Caco-2 (cell line): Measurements from ENCODE around the gene ARL10. TPM values are rescaled to one million over a fixed set of nuclear protein-coding genes. Genes with fewer than 3 reads are reported as not detected.

Source experiments
- BruUV-seq: library from RNA; stranded (reverse); fragments of 400-500 nt; replicated peaks from 2 replicates; lab custom pipeline; 2021; lab: Mats Ljungman, UMichigan
- CTCF ChIA-PET: fragments of 300-600 bp; sonication (Branson Sonifier 250); formaldehyde crosslinking; loops from one replicate; lab custom pipeline; 2022; ENCODE audit warnings: antibody characterized with exemption; lab: Charles Lee
- POLR2A ChIA-PET: fragments of 300-600 bp; sonication (Branson Sonifier 250); formaldehyde crosslinking; loops from one replicate; lab custom pipeline; 2022; ENCODE audit warnings: antibody characterized with exemption; lab: Charles Lee
- DNase-seq, 2 experiments: peaks; one replicate each; pipeline versions ENCODE4 v3.0.0 to v3.0.0-alpha.2; 2020 to 2022
- H3K27me3 ChIP-seq: replicated peaks from 2 replicates; pipeline ENCODE4 v1.6.0; 2011; ENCODE audit warnings: low read length; ENCODE audit not compliant: control insufficient read depth, insufficient read depth
- H3K36me3 ChIP-seq: 2 replicates; pipeline ENCODE4 v1.5.1; 2011; ENCODE audit warnings: low read length; ENCODE audit not compliant: control insufficient read depth, insufficient read depth
- H3K4me1 ChIP-seq: fragments of 250-450 bp; sonication (Bioruptor Pico); 2 replicates; pipeline ENCODE4 v1.5.1; 2020; ENCODE audit warnings: mild to moderate bottlenecking
- H3K4me3 ChIP-seq: 2 replicates; pipeline ENCODE4 v1.5.1; 2011; ENCODE audit warnings: low read depth, mild to moderate bottlenecking, control low read depth, low read length
- H3K9me3 ChIP-seq: fragments of 250-450 bp; sonication (Bioruptor Pico); 2 replicates; pipeline ENCODE4 v1.5.1; 2020; ENCODE audit warnings: mild to moderate bottlenecking, moderate library complexity
- H3K27ac Mint-ChIP-seq: one replicate; pipeline ENCODE4 v1.8.0; 2022; ENCODE audit warnings: mixed read lengths; ENCODE audit not compliant: unreplicated experiment
- H3K27me3 Mint-ChIP-seq: one replicate; pipeline ENCODE4 v1.8.0; 2022; ENCODE audit warnings: mixed read lengths; ENCODE audit not compliant: insufficient read depth, unreplicated experiment
- H3K36me3 Mint-ChIP-seq: one replicate; pipeline ENCODE4 v1.8.0; 2022; ENCODE audit warnings: mild to moderate bottlenecking, mixed read lengths; ENCODE audit not compliant: insufficient read depth, unreplicated experiment
- H3K4me1 Mint-ChIP-seq: one replicate; pipeline ENCODE4 v1.8.0; 2022; ENCODE audit warnings: low read depth, mixed read lengths; ENCODE audit not compliant: unreplicated experiment
- H3K4me3 Mint-ChIP-seq: one replicate; pipeline ENCODE4 v1.8.0; 2022; ENCODE audit warnings: mild to moderate bottlenecking, moderate library complexity, mixed read lengths; ENCODE audit not compliant: unreplicated experiment
- H3K9me3 Mint-ChIP-seq: one replicate; pipeline ENCODE4 v1.8.0; 2022; ENCODE audit warnings: mixed read lengths; ENCODE audit not compliant: unreplicated experiment
- intact Hi-C: fragments of 100-400 bp; cut with micrococcal nuclease; formaldehyde crosslinking; loops from one replicate; pipeline ENCODE4 v1.10.0; 2022; ENCODE audit not compliant: unreplicated experiment
- total RNA-seq: library from RNA; stranded (reverse); gene quantifications from 2 replicates; pipeline ENCODE4 v1.2.3, GENCODE V29; 2022
- TF ChIP-seq, protein P1 (sequence below), 2 experiments: fragments of 200-600 bp in 1 of 2; IDR thresholded peaks; 1 replicate in 1 of 2; 2 replicates in 1 of 2; pipeline versions ENCODE4 v1.5.1 to v1.8.0; 2011 to 2022; ENCODE audit warnings: antibody characterized with exemption in 1 of 2, control low read depth in 1 of 2, inconsistent platforms in 1 of 2, low read depth in 1 of 2, low read length in 1 of 2, mild to moderate bottlenecking in 1 of 2, moderate library complexity in 1 of 2; ENCODE audit not compliant: insufficient read depth in 1 of 2, severe bottlenecking in 1 of 2, unreplicated experiment in 1 of 2

ARL10 gene
- total RNA-seq, 1 experiment from 2014 or later, result 2.3 TPM

- no peaks in the 10 kb centered on the region for H3K4me1 Mint-ChIP-seq
- no peak overlapping the region for H3K27ac Mint-ChIP-seq
- H3K36me3 Mint-ChIP-seq, result peaks cover 31% of the 10 kb centered on the region
- H3K4me3 ChIP-seq, result no peak overlapping the region
- ChIA-PET CTCF (no interaction called here), POLR2A (no interaction called here)
- H3K27me3 ChIP-seq, result no peaks in the 10 kb centered on the region
- no peaks in the 10 kb centered on the region for H3K36me3 ChIP-seq
- no peaks in the 10 kb centered on the region for H3K4me1 ChIP-seq
- no peak for DNase-seq
- no peaks in the 10 kb centered on the region for H3K9me3 Mint-ChIP-seq
- H3K27me3 Mint-ChIP-seq, result no peaks in the 10 kb centered on the region
- no peak overlapping the region for H3K4me3 Mint-ChIP-seq
- intact Hi-C loops, result no loop called here
- TF ChIP-seq, protein P1, sequence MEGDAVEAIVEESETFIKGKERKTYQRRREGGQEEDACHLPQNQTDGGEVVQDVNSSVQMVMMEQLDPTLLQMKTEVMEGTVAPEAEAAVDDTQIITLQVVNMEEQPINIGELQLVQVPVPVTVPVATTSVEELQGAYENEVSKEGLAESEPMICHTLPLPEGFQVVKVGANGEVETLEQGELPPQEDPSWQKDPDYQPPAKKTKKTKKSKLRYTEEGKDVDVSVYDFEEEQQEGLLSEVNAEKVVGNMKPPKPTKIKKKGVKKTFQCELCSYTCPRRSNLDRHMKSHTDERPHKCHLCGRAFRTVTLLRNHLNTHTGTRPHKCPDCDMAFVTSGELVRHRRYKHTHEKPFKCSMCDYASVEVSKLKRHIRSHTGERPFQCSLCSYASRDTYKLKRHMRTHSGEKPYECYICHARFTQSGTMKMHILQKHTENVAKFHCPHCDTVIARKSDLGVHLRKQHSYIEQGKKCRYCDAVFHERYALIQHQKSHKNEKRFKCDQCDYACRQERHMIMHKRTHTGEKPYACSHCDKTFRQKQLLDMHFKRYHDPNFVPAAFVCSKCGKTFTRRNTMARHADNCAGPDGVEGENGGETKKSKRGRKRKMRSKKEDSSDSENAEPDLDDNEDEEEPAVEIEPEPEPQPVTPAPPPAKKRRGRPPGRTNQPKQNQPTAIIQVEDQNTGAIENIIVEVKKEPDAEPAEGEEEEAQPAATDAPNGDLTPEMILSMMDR (IDR thresholded peaks at IDR 0.05; ENCODE audit: insufficient read depth in 1 of 2, low read depth in 1 of 2, low read length in 1 of 2, severe bottlenecking in 1 of 2, unreplicated experiment in 1 of 2), result no peak
- no peaks in the 10 kb centered on the region for H3K9me3 ChIP-seq
- no TSS peak for BruUV-seq
These were observed 14.6 kb downstream of the ARL10 start for GRCh38 chr5:176379881-176380280.

- no peaks in the 10 kb centered on the region for H3K4me1 ChIP-seq
- no peak overlapping the region for H3K27ac Mint-ChIP-seq
- intact Hi-C loops, result no loop called here
- peaks cover 45% of the 10 kb centered on the region for H3K36me3 Mint-ChIP-seq
- no peaks in the 10 kb centered on the region for H3K27me3 ChIP-seq
- no peaks in the 10 kb centered on the region for H3K36me3 ChIP-seq
- no TSS peak for BruUV-seq
- no peaks in the 10 kb centered on the region for H3K27me3 Mint-ChIP-seq
- CTCF ChIA-PET, result no interaction called here
- TF ChIP-seq, protein P1 (IDR thresholded peaks at IDR 0.05; ENCODE audit: insufficient read depth in 1 of 2, low read depth in 1 of 2, low read length in 1 of 2, severe bottlenecking in 1 of 2, unreplicated experiment in 1 of 2), result no peak
- no peak overlapping the region for H3K4me3 Mint-ChIP-seq
- H3K9me3 ChIP-seq, result no peaks in the 10 kb centered on the region
- no peaks in the 10 kb centered on the region for H3K4me1 Mint-ChIP-seq
- DNase-seq, result no peak
- POLR2A ChIA-PET, result no interaction called here
- H3K4me3 ChIP-seq, result no peak overlapping the region
- H3K9me3 Mint-ChIP-seq, result no peaks in the 10 kb centered on the region
These were observed 16.1 kb downstream of the ARL10 start for GRCh38 chr5:176381423-176381822.

DNA sequence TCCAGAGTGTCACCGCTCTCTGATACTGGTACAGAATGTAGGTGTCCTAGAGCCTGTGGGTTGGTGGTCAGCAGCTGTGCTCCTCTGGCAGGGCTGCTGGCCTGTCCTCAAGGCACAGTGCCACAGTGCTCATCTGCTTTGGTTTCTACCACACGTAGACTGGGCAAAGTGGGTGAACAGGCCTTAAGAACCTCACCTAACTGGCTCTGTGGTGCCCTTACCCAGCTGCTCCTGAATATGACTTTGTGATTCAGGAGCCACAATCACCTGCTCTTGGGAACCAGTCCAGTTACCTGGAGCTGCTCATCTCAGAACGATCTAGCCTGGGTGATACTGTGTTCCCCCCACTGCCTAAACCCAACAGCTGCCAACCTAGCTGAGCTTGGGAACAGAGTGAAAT is 16.7 kb downstream of the ARL10 start:
- POLR2A ChIA-PET, result no interaction called here
- Mint-ChIP-seq H3K27ac (no peak overlapping the region), H3K36me3 (peaks cover 50% of the 10 kb centered on the region), H3K27me3 (no peaks in the 10 kb centered on the region), H3K4me1 (no peaks in the 10 kb centered on the region), H3K9me3 (no peaks in the 10 kb centered on the region), H3K4me3 (no peak overlapping the region)
- CTCF ChIA-PET, result interaction anchor here (0.6 kb wide), 1 partner anchor 156 kb away, joined by 3 read pairs; no protein-coding TSS in a partner anchor
- Histone ChIP-seq H3K9me3 (no peaks in the 10 kb centered on the region), H3K27me3 (no peaks in the 10 kb centered on the region), H3K4me1 (no peaks in the 10 kb centered on the region; the same call in 1 of the 2 replicates), H3K4me3 (no peak overlapping the region), H3K36me3 (no peaks in the 10 kb centered on the region)
- TF ChIP-seq, protein P1 (IDR thresholded peaks at IDR 0.05; ENCODE audit: insufficient read depth in 1 of 2, low read depth in 1 of 2, low read length in 1 of 2, severe bottlenecking in 1 of 2, unreplicated experiment in 1 of 2), result no peak
- DNase-seq, result no peak
- intact Hi-C loops, result no loop called here
- no TSS peak for BruUV-seq
